Left hindlimb (tissue), 1 donor: ENCODE measurements around the gene FAM107B.
A peak's percentile ranks its signal among the peaks of the same experiment; 100 is the strongest.

ENCODE experiments used
- DNase-seq: peaks from one replicate; pipeline ENCODE4 v3.0.0-alpha.2; 2018

Gene FAM107B

DNA sequence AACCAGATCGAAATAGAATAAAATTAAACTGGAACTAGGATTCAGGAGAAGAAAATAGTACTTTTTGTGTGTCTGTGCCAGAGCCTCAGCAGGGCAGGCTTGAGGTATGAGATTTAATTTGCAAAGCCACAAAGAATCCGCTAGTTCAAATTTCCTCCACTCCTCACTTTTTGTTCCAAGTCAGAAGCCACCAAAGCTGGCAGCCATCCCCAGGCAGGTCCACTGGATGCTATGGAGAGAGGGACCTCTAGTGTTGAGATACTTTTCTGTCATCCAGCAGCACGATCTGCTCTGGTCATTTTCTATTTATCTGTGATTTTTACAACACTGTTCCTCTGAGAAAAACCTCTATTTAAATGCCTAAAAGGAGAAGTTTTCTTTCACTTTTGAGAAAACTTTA, 296.1 kb downstream of the FAM107B start:
- peak; percentile 89 for DNase-seq

DNA sequence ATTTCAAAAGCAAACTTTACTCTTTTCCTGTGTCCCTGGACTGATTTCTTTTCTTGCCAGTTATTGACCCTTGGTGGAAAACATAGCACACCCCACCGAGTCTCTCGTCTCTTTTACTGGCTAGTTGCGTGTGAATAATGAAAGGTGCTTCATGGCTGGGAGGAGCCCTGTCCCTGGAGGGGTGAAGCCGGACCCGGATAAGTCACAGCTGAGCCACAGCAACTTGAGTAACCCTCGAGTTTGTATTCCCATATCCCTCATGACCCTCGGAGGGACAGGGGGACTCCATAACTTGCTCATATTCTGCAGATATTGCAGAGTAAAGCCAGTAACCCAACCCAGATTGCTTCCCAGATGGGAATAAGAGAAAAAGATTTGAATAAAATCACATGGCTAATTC, 296.5 kb downstream of the FAM107B start:
- DNase-seq, result no peak

DNA sequence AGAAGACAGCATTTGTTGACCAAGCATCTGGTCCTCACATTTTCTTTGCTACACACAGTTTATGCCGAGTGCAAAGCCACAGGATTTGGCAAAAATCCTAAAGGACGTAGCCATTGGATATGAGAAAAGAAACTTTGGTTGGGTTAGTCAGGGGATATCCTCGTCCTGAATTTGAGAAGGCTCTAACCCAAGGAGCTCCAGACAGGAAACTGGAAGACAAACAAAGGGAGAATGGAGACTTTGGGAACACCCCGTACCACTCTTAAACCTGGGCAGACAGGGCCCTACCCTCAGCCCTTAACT, 297.3 kb downstream of the FAM107B start:
- DNase-seq, result no peak

DNA sequence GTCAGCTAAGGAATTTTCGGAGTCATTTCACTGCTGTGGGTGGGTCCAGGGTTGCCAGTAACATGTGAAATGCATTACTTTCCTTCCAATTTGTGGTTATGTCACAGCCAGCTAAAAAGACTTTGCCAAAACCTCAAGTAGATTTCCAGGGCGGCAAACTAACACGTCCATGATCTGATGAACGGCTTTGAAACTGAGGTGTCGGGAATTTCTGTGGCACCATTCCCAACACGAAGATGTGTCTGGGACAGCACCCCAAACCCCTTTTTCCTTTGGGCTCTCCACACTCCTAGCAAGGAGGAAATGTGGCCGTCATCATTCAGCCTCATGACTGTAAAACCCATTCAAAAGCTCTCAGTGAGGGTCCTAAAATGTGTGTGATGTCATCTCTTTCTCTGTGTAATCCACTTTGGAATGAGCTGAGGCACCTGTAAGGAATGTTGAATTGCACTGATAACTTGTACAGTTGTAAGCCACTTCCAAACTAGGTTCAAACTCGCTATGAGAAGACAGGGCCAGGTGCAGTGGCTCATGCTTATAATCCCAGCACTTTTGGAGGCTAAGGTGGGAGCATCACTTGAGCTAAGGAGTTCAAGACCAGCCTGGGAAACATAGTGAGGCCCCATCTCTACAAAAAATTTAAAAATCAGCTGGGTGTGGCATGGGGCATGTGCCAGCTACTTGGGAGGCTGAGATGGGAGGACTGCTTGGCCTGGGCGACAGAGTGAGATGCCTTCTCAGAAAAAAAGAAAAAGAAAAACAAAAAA, 297.9 kb downstream of the FAM107B start:
- DNase-seq, result peak; percentile 65

DNA sequence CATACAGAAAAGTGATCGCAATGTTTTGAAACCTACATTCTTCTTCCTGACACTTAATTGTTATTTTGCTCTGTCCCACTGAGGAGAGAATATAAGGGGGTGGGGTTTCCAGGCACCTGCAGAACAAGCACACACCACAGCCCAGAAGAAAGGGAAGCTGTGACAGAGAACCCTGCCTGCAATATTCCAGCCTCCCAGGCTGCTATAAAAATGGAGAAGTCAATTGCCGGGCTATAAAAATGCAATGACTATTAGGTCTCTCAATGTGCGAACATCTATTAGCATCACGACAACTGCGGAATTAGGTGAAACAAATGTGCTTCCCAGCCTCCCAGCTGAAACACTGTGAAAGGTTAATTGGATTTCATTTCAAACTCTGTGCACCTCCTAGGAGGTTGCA, 298.7 kb downstream of the FAM107B start:
- no peak for DNase-seq

DNA sequence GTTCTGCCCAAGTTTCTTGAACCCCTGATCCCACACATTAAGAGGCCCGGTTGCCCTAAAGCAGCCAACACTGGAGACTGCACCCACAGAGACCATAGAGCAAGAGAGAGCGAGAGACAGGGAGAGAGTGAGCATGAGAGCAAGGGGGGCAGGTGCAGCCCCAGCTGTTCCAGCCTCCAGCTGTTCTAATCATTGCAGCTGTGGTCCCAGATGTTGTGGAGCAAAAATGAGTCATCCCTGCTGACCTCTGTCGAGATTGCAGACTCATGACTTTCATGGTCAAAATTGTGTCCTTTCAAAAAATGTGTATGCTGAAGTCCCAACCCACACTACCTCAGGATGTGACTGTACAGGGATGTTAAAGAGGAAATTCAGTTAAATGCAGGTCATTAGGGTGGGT, 300.0 kb downstream of the FAM107B start:
- peak; percentile 61 for DNase-seq

DNA sequence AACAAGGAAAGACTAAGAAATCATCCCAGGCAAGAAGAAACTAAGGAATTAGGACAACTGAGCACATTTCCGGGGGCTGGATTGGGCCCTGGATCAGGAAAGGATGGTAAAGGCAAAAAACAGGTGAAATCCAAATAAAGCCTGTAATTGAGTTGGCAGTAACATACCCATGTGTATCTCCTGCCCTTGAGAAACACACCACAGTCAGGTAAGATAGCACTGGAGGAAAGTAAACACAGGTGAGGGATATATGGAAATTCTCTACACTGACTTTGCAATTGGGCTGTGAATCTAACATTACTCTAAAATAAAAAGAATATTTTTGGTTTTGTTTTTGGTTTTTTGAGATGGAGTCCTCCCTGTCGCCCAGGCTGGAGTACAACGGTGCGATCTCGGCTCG, 303.8 kb downstream of the FAM107B start:
- no peak for DNase-seq

DNA sequence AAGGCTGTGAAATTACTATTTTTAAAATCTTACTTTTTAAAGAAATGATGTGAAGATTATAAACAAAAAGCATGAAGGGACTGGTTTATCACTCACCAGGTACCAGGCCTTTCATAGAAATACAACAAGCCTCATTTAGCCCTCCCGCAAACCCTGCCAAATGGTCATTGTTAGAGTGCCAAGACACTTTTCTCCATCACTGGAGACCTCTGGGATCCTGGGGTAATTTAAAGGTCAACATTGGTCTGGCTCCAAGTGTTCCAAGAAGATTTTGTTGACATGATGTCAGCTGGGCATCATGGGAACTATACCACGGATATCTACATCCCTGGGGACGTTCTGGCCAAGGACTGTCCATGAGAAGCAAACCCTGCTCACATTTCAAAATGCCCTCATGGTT, 306.0 kb downstream of the FAM107B start:
- DNase-seq, result no peak
